Measurements from ENCODE around the gene STIP1. TPM values are rescaled to one million over a fixed set of nuclear protein-coding genes. Genes with fewer than 3 reads are reported as not detected.

STIP1 gene
- total and polyA plus RNA-seq, 9 of the 15 experiments (the other 6 are each of a cell fraction or from before 2014, with no cell fraction given), result 58.1 to 465 (median 346) TPM

- TF ChIP-seq ZNF175 (CRISPR knock-in tag; IDR thresholded peaks at IDR 0.05; ENCODE audit: low read depth), result no peak
- TF ChIP-seq CREM (IDR thresholded peaks at IDR 0.05; ENCODE audit: low read depth), result peak; percentile 84; the same call in 1 of the 2 replicates
- peak; percentile 61 to 67; a peak in 3 of 4 replicates for TF ChIP-seq MAZ (CRISPR knock-in tag; conservative IDR thresholded peaks at IDR 0.05 in 1 of 2, IDR thresholded peaks at IDR 0.05 in 1 of 2)
- TF ChIP-seq, protein P1, sequence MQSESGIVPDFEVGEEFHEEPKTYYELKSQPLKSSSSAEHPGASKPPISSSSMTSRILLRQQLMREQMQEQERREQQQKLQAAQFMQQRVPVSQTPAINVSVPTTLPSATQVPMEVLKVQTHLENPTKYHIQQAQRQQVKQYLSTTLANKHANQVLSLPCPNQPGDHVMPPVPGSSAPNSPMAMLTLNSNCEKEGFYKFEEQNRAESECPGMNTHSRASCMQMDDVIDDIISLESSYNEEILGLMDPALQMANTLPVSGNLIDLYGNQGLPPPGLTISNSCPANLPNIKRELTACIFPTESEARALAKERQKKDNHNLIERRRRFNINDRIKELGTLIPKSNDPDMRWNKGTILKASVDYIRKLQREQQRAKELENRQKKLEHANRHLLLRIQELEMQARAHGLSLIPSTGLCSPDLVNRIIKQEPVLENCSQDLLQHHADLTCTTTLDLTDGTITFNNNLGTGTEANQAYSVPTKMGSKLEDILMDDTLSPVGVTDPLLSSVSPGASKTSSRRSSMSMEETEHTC (IDR thresholded peaks at IDR 0.05), result no peak
- peak; percentile 82 for TF ChIP-seq MTA3 (IDR thresholded peaks at IDR 0.05; ENCODE audit: borderline replicate concordance)
- TF ChIP-seq HDAC3 (IDR thresholded peaks at IDR 0.05; ENCODE audit: borderline replicate concordance, partially characterized antibody), result no peak
- peak; percentile 71 for TF ChIP-seq TAF1 (IDR thresholded peaks at IDR 0.05; ENCODE audit: control insufficient read depth, extremely low read depth, insufficient read depth, low read length, severe bottlenecking)
- no peak for TF ChIP-seq ZKSCAN8 (CRISPR knock-in tag; IDR thresholded peaks at IDR 0.05)
- TF ChIP-seq ZNF184 (CRISPR knock-in tag; IDR thresholded peaks at IDR 0.05), result no peak
- TF ChIP-seq, protein P2, sequence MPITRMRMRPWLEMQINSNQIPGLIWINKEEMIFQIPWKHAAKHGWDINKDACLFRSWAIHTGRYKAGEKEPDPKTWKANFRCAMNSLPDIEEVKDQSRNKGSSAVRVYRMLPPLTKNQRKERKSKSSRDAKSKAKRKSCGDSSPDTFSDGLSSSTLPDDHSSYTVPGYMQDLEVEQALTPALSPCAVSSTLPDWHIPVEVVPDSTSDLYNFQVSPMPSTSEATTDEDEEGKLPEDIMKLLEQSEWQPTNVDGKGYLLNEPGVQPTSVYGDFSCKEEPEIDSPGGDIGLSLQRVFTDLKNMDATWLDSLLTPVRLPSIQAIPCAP (CRISPR knock-in tag; IDR thresholded peaks at IDR 0.05; ENCODE audit: borderline replicate concordance), result no peak
- TF ChIP-seq, protein P3, sequence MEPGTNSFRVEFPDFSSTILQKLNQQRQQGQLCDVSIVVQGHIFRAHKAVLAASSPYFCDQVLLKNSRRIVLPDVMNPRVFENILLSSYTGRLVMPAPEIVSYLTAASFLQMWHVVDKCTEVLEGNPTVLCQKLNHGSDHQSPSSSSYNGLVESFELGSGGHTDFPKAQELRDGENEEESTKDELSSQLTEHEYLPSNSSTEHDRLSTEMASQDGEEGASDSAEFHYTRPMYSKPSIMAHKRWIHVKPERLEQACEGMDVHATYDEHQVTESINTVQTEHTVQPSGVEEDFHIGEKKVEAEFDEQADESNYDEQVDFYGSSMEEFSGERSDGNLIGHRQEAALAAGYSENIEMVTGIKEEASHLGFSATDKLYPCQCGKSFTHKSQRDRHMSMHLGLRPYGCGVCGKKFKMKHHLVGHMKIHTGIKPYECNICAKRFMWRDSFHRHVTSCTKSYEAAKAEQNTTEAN (CRISPR knock-in tag; IDR thresholded peaks at IDR 0.05), result no peak
- TF ChIP-seq TBL1XR1 (IDR thresholded peaks at IDR 0.05; ENCODE audit: low read length in 2 of 2), result 0 out of 4 replicates have a peak, but pooled peaks of 1 of the 2 experiments have one; percentile 17
- TF ChIP-seq EGR1 (conservative IDR thresholded peaks at IDR 0.05), result peak; percentile 74
- no peak for TF ChIP-seq FOXM1 (IDR thresholded peaks at IDR 0.05; ENCODE audit: low read depth)
- no peak for TF ChIP-seq FOXM1 (CRISPR knock-in tag; IDR thresholded peaks at IDR 0.05; ENCODE audit: low read depth)
- TF ChIP-seq ETV5 (CRISPR knock-in tag; IDR thresholded peaks at IDR 0.05; ENCODE audit: low read depth), result peak; percentile 76
- TF ChIP-seq ZC3H8 (IDR thresholded peaks at IDR 0.05), result no peak
- TF ChIP-seq, protein P4, sequence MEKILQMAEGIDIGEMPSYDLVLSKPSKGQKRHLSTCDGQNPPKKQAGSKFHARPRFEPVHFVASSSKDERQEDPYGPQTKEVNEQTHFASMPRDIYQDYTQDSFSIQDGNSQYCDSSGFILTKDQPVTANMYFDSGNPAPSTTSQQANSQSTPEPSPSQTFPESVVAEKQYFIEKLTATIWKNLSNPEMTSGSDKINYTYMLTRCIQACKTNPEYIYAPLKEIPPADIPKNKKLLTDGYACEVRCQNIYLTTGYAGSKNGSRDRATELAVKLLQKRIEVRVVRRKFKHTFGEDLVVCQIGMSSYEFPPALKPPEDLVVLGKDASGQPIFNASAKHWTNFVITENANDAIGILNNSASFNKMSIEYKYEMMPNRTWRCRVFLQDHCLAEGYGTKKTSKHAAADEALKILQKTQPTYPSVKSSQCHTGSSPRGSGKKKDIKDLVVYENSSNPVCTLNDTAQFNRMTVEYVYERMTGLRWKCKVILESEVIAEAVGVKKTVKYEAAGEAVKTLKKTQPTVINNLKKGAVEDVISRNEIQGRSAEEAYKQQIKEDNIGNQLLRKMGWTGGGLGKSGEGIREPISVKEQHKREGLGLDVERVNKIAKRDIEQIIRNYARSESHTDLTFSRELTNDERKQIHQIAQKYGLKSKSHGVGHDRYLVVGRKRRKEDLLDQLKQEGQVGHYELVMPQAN (IDR thresholded peaks at IDR 0.05; ENCODE audit: borderline replicate concordance), result 0 out of 2 replicates have a peak, but pooled peaks have one; percentile 14
- TF ChIP-seq FOS (IDR thresholded peaks at IDR 0.05; ENCODE audit: extremely low read depth, insufficient read length), result no peak
- peak; percentile 79; the same call in 1 of the 2 replicates for TF ChIP-seq PHF8 (IDR thresholded peaks at IDR 0.05; ENCODE audit: borderline replicate concordance, low read length)
- TF ChIP-seq KAT8 (IDR thresholded peaks at IDR 0.05; ENCODE audit: low read depth), result no peak
Measured at GRCh38 chr11:64230171-64230984, 44.4 kb downstream of the STIP1 start, which contains the start of gene DNAJC4 (continued).
